LNCaP clone FGC (cell line): ENCODE results near the gene ANP32B.

Source experiments
- DNase-seq: peaks from one replicate; pipeline ENCODE4 v3.0.0-alpha.2; 2011; ENCODE audit warnings: low read depth
- H3K4me3 ChIP-seq: 2 replicates; pipeline ENCODE4 v1.5.1; 2011; ENCODE audit warnings: mild to moderate bottlenecking, low read depth, low read length, control low read depth
- TF ChIP-seq, protein P1 (sequence below): IDR thresholded peaks from 2 replicates; pipeline ENCODE4 v1.5.1; 2012; ENCODE audit warnings: mild to moderate bottlenecking; ENCODE audit not compliant: control insufficient read depth, insufficient read depth; ENCODE audit errors: extremely low read depth

The ANP32B gene

DNA sequence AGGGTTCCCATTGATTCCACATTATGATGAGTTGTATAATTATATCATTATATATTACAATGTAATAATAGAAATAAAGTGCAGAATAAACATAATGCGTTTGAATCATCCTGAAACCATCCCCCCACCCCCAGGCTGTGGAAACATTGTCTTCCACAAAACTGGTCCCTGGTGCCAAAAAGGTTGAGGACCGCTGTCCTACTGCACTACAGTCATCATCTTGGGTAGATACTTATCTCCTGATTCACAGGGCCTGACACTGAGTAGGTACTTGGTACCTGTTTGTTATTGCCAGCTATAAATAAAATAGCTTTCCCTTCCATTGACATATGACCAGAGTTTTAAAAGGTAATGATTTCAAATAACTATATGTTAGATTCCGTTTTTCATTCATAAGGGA, 25.6 kb downstream of the ANP32B start:
- DNase-seq = no peak
- TF ChIP-seq, protein P1, sequence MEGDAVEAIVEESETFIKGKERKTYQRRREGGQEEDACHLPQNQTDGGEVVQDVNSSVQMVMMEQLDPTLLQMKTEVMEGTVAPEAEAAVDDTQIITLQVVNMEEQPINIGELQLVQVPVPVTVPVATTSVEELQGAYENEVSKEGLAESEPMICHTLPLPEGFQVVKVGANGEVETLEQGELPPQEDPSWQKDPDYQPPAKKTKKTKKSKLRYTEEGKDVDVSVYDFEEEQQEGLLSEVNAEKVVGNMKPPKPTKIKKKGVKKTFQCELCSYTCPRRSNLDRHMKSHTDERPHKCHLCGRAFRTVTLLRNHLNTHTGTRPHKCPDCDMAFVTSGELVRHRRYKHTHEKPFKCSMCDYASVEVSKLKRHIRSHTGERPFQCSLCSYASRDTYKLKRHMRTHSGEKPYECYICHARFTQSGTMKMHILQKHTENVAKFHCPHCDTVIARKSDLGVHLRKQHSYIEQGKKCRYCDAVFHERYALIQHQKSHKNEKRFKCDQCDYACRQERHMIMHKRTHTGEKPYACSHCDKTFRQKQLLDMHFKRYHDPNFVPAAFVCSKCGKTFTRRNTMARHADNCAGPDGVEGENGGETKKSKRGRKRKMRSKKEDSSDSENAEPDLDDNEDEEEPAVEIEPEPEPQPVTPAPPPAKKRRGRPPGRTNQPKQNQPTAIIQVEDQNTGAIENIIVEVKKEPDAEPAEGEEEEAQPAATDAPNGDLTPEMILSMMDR = no peak
- H3K4me3 ChIP-seq = no peak overlapping the region

DNA sequence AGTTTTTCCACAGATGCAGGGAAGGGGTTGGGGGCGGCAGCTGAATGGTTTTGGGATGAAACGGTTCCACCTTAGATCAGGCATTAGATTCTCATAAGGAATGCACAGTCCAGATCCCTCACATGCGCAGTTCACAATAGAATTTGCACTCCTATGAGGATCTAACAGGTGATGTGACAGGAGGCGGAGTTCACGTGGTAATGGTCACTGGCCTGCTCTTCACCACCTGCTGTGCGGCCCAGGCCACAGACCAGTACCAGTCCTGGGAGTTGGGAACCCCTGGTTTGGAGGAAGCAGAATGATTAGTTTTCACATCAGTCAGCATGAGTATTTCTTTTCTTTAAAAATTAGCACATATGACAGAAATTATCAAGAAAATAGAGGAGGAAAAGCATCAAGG, 26.3 kb downstream of the ANP32B start:
- H3K4me3 ChIP-seq = no peak overlapping the region
- TF ChIP-seq, protein P1 = no peak
- DNase-seq = no peak

DNA sequence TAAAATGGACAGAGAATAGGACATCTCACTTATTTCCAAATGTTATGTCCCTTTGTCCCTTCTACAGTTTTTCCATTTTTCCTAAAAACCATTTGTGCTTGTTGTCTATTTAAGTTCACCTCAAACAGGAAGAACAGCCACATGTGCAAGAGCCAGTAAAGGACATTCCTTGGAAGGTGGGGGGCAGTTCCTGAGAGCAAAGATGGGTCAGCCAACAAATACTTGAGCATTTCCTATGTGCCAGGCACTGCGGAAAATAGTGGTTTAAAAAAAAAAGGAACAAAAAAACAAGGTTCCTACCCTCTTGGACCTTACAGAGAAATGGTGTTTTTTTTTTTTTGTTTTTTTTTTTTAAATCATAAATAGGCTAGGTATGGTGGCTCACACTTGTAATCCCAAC, 26.8 kb downstream of the ANP32B start:
- TF ChIP-seq, protein P1 = no peak
- no peak for DNase-seq
- H3K4me3 ChIP-seq = no peak overlapping the region

DNA sequence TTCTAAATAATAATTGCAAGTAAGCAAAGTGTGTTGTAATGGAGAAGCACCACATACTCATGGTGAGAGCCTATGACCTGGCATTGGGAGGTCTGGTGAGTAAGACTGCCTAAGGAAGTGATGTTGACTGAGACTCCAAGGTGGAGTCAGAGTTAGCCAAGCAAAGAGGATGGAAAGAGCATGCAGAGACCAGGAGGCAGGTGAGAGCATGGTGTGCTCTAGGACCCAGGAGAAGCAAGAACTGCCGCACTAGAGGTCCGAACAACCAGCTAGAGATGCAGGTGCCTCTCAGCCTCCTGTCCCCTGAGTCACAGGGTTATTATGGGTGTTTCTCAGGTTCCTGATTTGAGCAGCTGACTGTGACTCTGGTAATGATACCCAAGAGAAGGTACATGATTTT, 27.3 kb downstream of the ANP32B start:
- TF ChIP-seq, protein P1 = no peak
- H3K4me3 ChIP-seq = no peak overlapping the region
- no peak for DNase-seq

DNA sequence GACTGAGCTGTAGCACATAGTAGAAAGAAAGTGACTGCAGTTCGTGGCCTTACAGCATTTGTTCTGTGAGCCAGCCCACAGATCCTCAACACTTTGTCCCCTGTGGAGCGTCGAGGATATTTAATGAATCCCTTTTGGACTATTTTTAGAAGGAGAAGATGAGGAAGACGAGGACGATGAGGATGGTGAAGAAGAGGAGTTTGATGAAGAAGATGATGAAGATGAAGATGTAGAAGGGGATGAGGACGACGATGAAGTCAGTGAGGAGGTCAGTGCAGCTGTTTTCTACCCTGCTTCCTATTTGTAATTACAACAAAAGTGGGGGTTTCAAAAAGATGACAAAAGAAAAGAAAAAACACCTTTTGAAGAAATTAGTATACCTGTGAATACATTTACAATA, 28.0 kb downstream of the ANP32B start:
- H3K4me3 ChIP-seq = no peak overlapping the region
- no peak for DNase-seq
- TF ChIP-seq, protein P1 = no peak

DNA sequence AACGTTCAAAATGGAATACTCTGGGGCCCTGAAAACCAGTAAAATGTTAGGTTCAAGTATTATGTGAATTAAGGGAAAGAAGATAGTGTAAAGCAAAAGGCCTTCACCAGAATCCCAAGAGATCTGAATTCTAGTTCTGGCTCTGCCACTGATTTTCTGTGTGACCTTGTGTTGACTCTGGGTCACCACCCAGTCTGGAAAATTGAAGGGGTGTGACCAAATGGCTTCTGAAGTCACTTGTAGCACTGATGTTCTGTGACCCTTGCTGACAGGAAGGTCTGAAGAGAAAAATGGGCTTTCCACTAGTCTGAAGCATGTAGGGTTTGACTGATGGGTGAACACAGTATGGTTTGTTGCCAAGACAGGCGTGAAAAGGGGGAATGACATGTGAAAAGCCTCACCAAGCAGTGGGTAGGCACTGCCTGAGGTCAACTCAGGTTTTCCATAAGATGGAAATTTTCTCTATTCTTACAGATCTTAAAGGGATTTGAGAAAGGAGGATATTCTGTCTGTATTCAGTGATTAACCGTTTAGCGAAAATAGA, 33.1 kb downstream of the ANP32B start:
- DNase-seq = no peak
- TF ChIP-seq, protein P1 = no peak
- no peak overlapping the region for H3K4me3 ChIP-seq

DNA sequence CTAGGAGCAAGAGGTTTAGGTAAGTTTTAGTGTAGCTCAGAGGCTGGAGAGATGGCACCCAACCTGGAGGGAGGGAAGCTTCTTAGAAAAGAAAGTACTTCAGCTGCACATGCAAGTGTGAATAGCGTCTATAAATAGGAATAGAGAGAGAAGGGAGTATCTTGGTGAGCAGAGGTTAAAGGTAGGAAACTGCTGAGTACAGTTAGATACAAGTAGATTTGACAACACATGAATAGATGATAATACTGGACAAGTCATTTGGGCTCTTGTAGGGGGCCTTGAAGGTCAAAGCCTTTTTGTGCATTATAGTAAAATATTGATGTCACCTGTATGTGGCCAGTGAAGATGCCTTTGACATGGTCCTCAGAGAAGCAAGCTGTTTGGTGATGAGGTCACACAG, 34.2 kb downstream of the ANP32B start:
- TF ChIP-seq, protein P1 = no peak
- no peak overlapping the region for H3K4me3 ChIP-seq
- no peak for DNase-seq
